ENCODE measurements around the gene DESI1. TPM values are rescaled to one million over a fixed set of nuclear protein-coding genes. Genes with fewer than 3 reads are reported as not detected.

The DESI1 gene
- total RNA-seq, 4 donors from 2014 or later, result 6.4 to 34.2 (median 9.6) TPM

DNA sequence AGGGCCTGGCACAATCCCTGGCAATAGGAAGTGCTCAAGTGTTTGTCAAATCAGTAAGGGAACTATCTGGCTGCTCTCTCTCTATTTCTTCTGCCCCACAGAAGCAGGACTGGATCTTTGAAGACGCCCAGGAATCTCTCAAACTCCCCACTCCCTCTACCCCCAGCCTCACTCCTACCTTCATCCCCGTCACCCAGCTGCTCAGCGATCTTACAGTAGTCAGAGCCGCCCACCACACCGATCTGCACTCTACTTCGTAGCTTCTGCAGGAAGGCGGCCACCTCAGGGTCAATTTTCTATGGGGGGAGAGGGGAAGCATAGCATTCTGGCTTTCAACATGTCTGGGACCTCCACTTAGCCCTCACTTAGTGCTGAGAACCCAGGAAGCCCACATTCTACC is 34.9 kb downstream of the DESI1 start:
- no peak overlapping the region for H3K4me3 ChIP-seq
- H3K27me3 ChIP-seq, result no peaks in the 10 kb centered on the region
- intact Hi-C loops (cut with DNase I; ENCODE audit: low total_unique reads), result no loop called here
- DNase-seq, result no peak
- H3K36me3 ChIP-seq, result no peaks in the 10 kb centered on the region
- H3K9me3 ChIP-seq, result no peaks in the 10 kb centered on the region
- TF ChIP-seq, protein P1, sequence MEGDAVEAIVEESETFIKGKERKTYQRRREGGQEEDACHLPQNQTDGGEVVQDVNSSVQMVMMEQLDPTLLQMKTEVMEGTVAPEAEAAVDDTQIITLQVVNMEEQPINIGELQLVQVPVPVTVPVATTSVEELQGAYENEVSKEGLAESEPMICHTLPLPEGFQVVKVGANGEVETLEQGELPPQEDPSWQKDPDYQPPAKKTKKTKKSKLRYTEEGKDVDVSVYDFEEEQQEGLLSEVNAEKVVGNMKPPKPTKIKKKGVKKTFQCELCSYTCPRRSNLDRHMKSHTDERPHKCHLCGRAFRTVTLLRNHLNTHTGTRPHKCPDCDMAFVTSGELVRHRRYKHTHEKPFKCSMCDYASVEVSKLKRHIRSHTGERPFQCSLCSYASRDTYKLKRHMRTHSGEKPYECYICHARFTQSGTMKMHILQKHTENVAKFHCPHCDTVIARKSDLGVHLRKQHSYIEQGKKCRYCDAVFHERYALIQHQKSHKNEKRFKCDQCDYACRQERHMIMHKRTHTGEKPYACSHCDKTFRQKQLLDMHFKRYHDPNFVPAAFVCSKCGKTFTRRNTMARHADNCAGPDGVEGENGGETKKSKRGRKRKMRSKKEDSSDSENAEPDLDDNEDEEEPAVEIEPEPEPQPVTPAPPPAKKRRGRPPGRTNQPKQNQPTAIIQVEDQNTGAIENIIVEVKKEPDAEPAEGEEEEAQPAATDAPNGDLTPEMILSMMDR (IDR thresholded peaks at IDR 0.05), result no peak
- TF ChIP-seq POLR2A (IDR thresholded peaks at IDR 0.05), result no peak
- H3K27ac ChIP-seq, result no peak overlapping the region
- H3K4me1 ChIP-seq, result no peaks in the 10 kb centered on the region

DNA sequence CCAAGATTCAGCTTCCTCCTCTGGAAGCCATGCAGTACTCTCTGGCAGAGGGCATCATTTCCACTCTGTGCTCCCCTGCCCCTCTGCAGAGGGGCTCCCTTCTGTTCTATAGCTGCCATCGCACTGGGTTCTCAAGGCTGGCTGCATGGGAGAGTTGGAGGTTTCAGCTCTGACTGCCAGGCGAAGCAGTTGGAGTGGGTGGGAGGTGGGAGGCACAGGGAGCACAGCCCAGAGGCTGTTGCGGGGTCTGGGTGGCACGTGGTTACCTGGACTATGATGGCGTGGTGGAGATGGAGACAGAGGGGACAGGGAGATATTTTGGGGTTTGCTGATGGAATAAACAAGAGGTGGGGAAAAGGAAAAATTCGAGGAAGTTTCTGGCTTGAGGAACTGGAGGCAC is 36.0 kb downstream of the DESI1 start:
- TF ChIP-seq POLR2A (IDR thresholded peaks at IDR 0.05), result no peak
- TF ChIP-seq, protein P1 (IDR thresholded peaks at IDR 0.05), result no peak
- no peak for DNase-seq
- Histone ChIP-seq H3K9me3 (no peaks in the 10 kb centered on the region), H3K36me3 (no peaks in the 10 kb centered on the region), H3K27ac (no peak overlapping the region), H3K4me1 (no peaks in the 10 kb centered on the region), H3K27me3 (no peaks in the 10 kb centered on the region), H3K4me3 (no peak overlapping the region)
- intact Hi-C loops (cut with DNase I; ENCODE audit: low total_unique reads), result no loop called here

DNA sequence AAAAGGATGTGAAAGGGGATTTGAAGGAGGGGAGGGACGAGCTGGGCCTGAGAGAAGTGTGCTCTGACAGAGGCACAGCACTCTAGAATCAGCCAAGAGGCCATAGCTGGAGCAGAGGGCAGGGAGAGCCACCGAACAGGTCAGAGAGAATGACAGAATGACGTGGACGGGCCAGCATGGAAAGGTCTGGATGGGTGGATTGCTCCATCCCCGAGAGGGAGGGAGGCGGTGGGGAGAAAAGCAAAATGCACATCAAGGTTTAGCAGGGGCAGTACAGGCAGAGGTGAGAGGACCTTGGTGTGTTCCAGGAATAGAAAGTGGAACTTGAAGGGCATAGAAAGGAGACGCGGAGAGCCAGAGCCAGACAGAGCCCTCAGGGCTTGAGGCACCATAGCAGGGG is 38.1 kb downstream of the DESI1 start:
- Histone ChIP-seq H3K9me3 (no peaks in the 10 kb centered on the region), H3K27ac (no peak overlapping the region), H3K27me3 (no peaks in the 10 kb centered on the region), H3K4me3 (no peak overlapping the region), H3K36me3 (no peaks in the 10 kb centered on the region), H3K4me1 (no peaks in the 10 kb centered on the region)
- intact Hi-C loops (cut with DNase I; ENCODE audit: low total_unique reads), result no loop called here
- DNase-seq, result no peak
- TF ChIP-seq POLR2A (IDR thresholded peaks at IDR 0.05), result no peak
- TF ChIP-seq, protein P1 (IDR thresholded peaks at IDR 0.05), result no peak

DNA sequence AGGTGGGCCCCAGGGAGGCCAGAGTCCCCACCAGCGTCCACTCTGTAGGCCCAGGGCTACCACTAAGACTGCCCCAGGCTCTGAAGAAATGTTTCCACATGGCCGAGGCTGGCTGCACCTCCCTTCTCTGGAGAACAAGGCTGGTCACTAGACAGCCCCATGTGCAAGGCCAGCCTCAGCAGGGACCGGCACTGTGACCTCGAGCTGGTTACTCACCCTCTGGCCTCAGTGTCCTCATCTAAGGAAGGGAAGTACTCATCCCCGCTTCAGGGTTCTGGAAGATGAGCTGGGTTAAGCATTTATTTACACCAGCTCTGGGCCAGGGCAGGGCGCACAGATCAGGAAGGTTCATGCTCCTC is 40.9 kb downstream of the DESI1 start:
- no peaks in the 10 kb centered on the region for H3K36me3 ChIP-seq
- TF ChIP-seq POLR2A (IDR thresholded peaks at IDR 0.05), result no peak
- TF ChIP-seq, protein P1 (IDR thresholded peaks at IDR 0.05), result no peak

DNA sequence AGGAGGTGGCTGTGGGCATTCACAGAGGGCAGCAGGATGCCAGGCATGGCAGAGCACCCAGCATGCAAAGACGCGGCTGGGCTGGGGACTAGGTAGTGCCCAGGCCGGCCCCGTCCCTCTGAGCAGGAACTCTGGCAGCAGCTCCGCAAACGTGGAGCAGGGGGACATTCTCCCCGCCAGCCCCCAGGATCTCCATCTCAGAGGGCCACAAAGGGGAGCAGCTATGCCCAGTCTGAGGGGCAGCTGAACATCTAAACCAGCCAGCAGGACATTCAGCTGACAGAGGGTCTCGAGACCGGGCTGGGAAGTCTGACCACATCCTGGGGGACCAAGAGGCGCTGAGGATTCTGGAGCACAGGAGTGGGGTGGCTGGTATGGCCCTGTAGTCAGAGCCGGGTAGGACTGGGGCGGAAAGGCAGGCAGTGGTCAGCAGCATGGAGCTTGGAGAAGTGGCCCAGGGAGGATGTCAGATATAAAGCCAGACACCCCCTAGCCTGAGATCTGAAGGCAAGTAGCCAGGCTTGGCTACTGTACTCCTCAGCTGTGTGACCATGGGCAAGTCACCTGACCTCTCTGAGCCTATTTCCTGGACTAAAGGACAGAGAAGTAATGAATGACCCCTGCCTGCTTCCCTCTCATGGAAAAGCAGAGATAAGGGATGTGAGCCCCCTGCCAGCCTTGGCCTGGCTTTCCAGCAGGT is 41.4 kb downstream of the DESI1 start:
- intact Hi-C loops (cut with DNase I; ENCODE audit: low total_unique reads), result no loop called here
- no peak overlapping the region for H3K4me3 ChIP-seq
- no peaks in the 10 kb centered on the region for H3K27me3 ChIP-seq
- no peak for DNase-seq
- H3K36me3 ChIP-seq, result no peaks in the 10 kb centered on the region
- H3K4me1 ChIP-seq, result peaks cover 0 to 9% of the 10 kb centered on the region in 2 donors
- TF ChIP-seq POLR2A (IDR thresholded peaks at IDR 0.05), result no peak
- TF ChIP-seq, protein P1 (IDR thresholded peaks at IDR 0.05), result no peak
- H3K9me3 ChIP-seq, result no peaks in the 10 kb centered on the region
- no peak overlapping the region for H3K27ac ChIP-seq

More for the DNA sequence above, 40.9 kb downstream of the DESI1 start:
- H3K27me3 ChIP-seq, result no peaks in the 10 kb centered on the region
- no peak overlapping the region for H3K27ac ChIP-seq
- intact Hi-C loops (cut with DNase I; ENCODE audit: low total_unique reads), result no loop called here
- H3K4me1 ChIP-seq, result peaks cover 0 to 4% of the 10 kb centered on the region in 2 donors
- no peaks in the 10 kb centered on the region for H3K9me3 ChIP-seq
- H3K4me3 ChIP-seq, result no peak overlapping the region
- DNase-seq, result no peak

Measured in uterus (tissue), 4 donors.